ENCODE measurements around the gene AGBL1. TPM values are rescaled to one million over a fixed set of nuclear protein-coding genes. Genes with fewer than 3 reads are reported as not detected.

Gene AGBL1
- total and polyA plus RNA-seq, 2 donors (not counting 1 experiment from before 2014, with no cell fraction given): not detected

GRCh38 chr15:86444527-86444926 is 364.9 kb downstream of the AGBL1 start:
- DNase-seq: no peak
- Mint-ChIP-seq H3K4me3 (no peak overlapping the region), H3K27ac (no peak overlapping the region), H3K4me1 (no peaks in the 10 kb centered on the region), H3K27me3 (no peaks in the 10 kb centered on the region), H3K9me3 (ENCODE audit: insufficient read depth) (no peaks in the 10 kb centered on the region)
- H3K79me2 ChIP-seq (ENCODE audit: control insufficient read depth, insufficient read depth, low read length): no peaks in the 10 kb centered on the region
- no peaks in the 10 kb centered on the region for H3K27me3 ChIP-seq (replicated peaks in 1 of 4; ENCODE audit: control extremely low read depth in 1 of 4, control insufficient read depth in 3 of 4, insufficient read depth in 4 of 4, low read length in 3 of 4)
- peaks cover 0 to 8% (median 0%) of the 10 kb centered on the region in 3 donors for H3K9me3 ChIP-seq (ENCODE audit: control extremely low read depth in 1 of 3, control insufficient read depth in 2 of 3, insufficient read depth in 1 of 3, low read length in 2 of 3)
- no peaks in the 10 kb centered on the region for H4K20me1 ChIP-seq (ENCODE audit: control insufficient read depth, insufficient read depth, low read length, poor library complexity, severe bottlenecking)
- ChIA-PET CTCF (no interaction called here), POLR2A (no interaction called here)
- ATAC-seq (ENCODE audit: low read depth): no peak
- H3K36me3 ChIP-seq (replicated peaks in 1 of 2; ENCODE audit: control extremely low read depth in 1 of 2, control insufficient read depth in 1 of 2, extremely low read depth in 1 of 2, insufficient read depth in 2 of 2, low read length in 1 of 2): no peaks in the 10 kb centered on the region
- intact Hi-C loops (cut with micrococcal nuclease): no loop called here
- no peak overlapping the region for H3K9ac ChIP-seq (ENCODE audit: low read length)
- no peak overlapping the region for H2AFZ ChIP-seq (ENCODE audit: insufficient read depth, low read depth, low read length, poor library complexity, severe bottlenecking)
- TF ChIP-seq EZH2 (IDR thresholded peaks at IDR 0.05; ENCODE audit: borderline replicate concordance, insufficient read depth, low read depth, low read length, poor library complexity, severe bottlenecking): no peak
- no peak overlapping the region for H3K4me2 ChIP-seq (replicated peaks; ENCODE audit: low read depth, low read length, poor library complexity, severe bottlenecking)
- no CpG with 5 or more reads among the region's 2 CpGs for WGBS (ENCODE audit: insufficient coverage)
- no peaks in the 10 kb centered on the region for H3K4me1 ChIP-seq (ENCODE audit: control insufficient read depth in 2 of 2, insufficient read depth in 2 of 2, low read length in 2 of 2)
- H3K4me3 ChIP-seq (ENCODE audit: control extremely low read depth in 1 of 5, extremely low read depth in 1 of 5, insufficient read depth in 1 of 5, low read depth in 2 of 5, low read length in 4 of 5): no peak overlapping the region
- no peak overlapping the region for H3K27ac ChIP-seq (ENCODE audit: low read length in 2 of 2)

- WGBS (ENCODE audit: insufficient coverage): 100% methylated on average over 1 of the region's 6 CpGs
- H3K27me3 Mint-ChIP-seq: no peaks in the 10 kb centered on the region
Measured at GRCh38 chr15:86445579-86446252, 366.0 kb downstream of the AGBL1 start.

More at GRCh38 chr15:86445579-86446252, 366.0 kb downstream of the AGBL1 start:
- intact Hi-C loops (cut with micrococcal nuclease): no loop called here
- POLR2A ChIA-PET: no interaction called here
- Mint-ChIP-seq H3K4me3 (no peak overlapping the region), H3K4me1 (no peaks in the 10 kb centered on the region), H3K27ac (no peak overlapping the region), H3K9me3 (ENCODE audit: insufficient read depth) (no peaks in the 10 kb centered on the region)
- no peaks in the 10 kb centered on the region for H3K27me3 ChIP-seq (replicated peaks in 1 of 4; ENCODE audit: control extremely low read depth in 1 of 4, control insufficient read depth in 3 of 4, insufficient read depth in 4 of 4, low read length in 3 of 4)
- TF ChIP-seq CTCF (IDR thresholded peaks at IDR 0.05): no peak
- TF ChIP-seq EZH2 (IDR thresholded peaks at IDR 0.05; ENCODE audit: borderline replicate concordance, insufficient read depth, low read depth, low read length, poor library complexity, severe bottlenecking): no peak
- H3K4me1 ChIP-seq (ENCODE audit: control insufficient read depth in 2 of 2, insufficient read depth in 2 of 2, low read length in 2 of 2): no peaks in the 10 kb centered on the region
- H3K9me3 ChIP-seq (ENCODE audit: control extremely low read depth in 1 of 3, control insufficient read depth in 2 of 3, insufficient read depth in 1 of 3, low read length in 2 of 3): peaks cover 0 to 8% (median 0%) of the 10 kb centered on the region in 3 donors
- CTCF ChIA-PET: no interaction called here
- H3K79me2 ChIP-seq (ENCODE audit: control insufficient read depth, insufficient read depth, low read length): no peaks in the 10 kb centered on the region
- H3K4me3 ChIP-seq (ENCODE audit: control extremely low read depth in 1 of 5, extremely low read depth in 1 of 5, insufficient read depth in 1 of 5, low read depth in 2 of 5, low read length in 4 of 5): no peak overlapping the region
- no peak overlapping the region for H3K9ac ChIP-seq (ENCODE audit: low read length)
- no peak for ATAC-seq (ENCODE audit: low read depth)
- H3K27ac ChIP-seq (ENCODE audit: low read length in 2 of 2): no peak overlapping the region
- H3K4me2 ChIP-seq (replicated peaks; ENCODE audit: low read depth, low read length, poor library complexity, severe bottlenecking): no peak overlapping the region
- no peaks in the 10 kb centered on the region for H3K36me3 ChIP-seq (replicated peaks in 1 of 2; ENCODE audit: control extremely low read depth in 1 of 2, control insufficient read depth in 1 of 2, extremely low read depth in 1 of 2, insufficient read depth in 2 of 2, low read length in 1 of 2)
- no peak for DNase-seq
- no peaks in the 10 kb centered on the region for H4K20me1 ChIP-seq (ENCODE audit: control insufficient read depth, insufficient read depth, low read length, poor library complexity, severe bottlenecking)
- H2AFZ ChIP-seq (ENCODE audit: insufficient read depth, low read depth, low read length, poor library complexity, severe bottlenecking): no peak overlapping the region

Measured in B cell (primary cell).